HepG2 (cell line): ENCODE data around the gene THBS1.

Experiments
- ATM ChIP-seq: fragments of 450-650 bp; IDR thresholded peaks from 2 replicates; pipeline ENCODE4 v1.7.1; 2017; ENCODE audit warnings: mild to moderate bottlenecking, borderline replicate concordance
- CTCF ChIP-seq: sonication (generic); formaldehyde crosslinking; IDR thresholded peaks from 2 replicates; pipeline ENCODE4 v1.5.0; 2020; ENCODE audit warnings: mild to moderate bottlenecking, missing genetic modification reagents, moderate library complexity
- FOXM1 ChIP-seq: sonication (generic); formaldehyde crosslinking; IDR thresholded peaks from 2 replicates; pipeline ENCODE4 v1.5.0; 2020; ENCODE audit warnings: missing genetic modification reagents
- FOXP1 ChIP-seq, 2 experiments: fragments of 450-650 bp in 1 of 2; IDR thresholded peaks; 2 replicates each; pipeline ENCODE4 v1.6.1; 2017 to 2018; ENCODE audit warnings: antibody characterized with exemption in 1 of 2
- KDM1A ChIP-seq: IDR thresholded peaks from 2 replicates; pipeline ENCODE4 v1.6.1; 2016; ENCODE audit warnings: missing compliant biosample characterization
- SKI ChIP-seq: fragments of 450-650 bp; IDR thresholded peaks from one replicate; pipeline ENCODE4 v1.6.1; 2018; ENCODE audit warnings: mild to moderate bottlenecking; ENCODE audit not compliant: partially characterized antibody
- ZNF24 ChIP-seq: fragments of 450-650 bp; IDR thresholded peaks from 2 replicates; pipeline ENCODE4 v1.6.1; 2017; ENCODE audit warnings: antibody characterized with exemption, mild to moderate bottlenecking

GRCh38 chr15:39593071-39593655 lies 12.3 kb downstream of the THBS1 start:
- TF ChIP-seq SKI, result no peak
- TF ChIP-seq FOXP1 (IDR thresholded peaks at IDR 0.05), result no peak
- no peak for TF ChIP-seq FOXP1 (CRISPR knock-in tag; IDR thresholded peaks at IDR 0.05)
- TF ChIP-seq ATM, result no peak
- no peak for TF ChIP-seq CTCF (CRISPR knock-in tag)
- TF ChIP-seq FOXM1, result no peak
- no peak for TF ChIP-seq KDM1A
- no peak for TF ChIP-seq ZNF24
